GM10847 (cell line): ENCODE measurements around the gene CCM2.

Experiments used
- POLR2A ChIP-seq: IDR thresholded peaks from 2 replicates; pipeline ENCODE4 v1.6.1; 2011; ENCODE audit not compliant: insufficient read length; ENCODE audit errors: extremely low read depth

CCM2 gene

DNA sequence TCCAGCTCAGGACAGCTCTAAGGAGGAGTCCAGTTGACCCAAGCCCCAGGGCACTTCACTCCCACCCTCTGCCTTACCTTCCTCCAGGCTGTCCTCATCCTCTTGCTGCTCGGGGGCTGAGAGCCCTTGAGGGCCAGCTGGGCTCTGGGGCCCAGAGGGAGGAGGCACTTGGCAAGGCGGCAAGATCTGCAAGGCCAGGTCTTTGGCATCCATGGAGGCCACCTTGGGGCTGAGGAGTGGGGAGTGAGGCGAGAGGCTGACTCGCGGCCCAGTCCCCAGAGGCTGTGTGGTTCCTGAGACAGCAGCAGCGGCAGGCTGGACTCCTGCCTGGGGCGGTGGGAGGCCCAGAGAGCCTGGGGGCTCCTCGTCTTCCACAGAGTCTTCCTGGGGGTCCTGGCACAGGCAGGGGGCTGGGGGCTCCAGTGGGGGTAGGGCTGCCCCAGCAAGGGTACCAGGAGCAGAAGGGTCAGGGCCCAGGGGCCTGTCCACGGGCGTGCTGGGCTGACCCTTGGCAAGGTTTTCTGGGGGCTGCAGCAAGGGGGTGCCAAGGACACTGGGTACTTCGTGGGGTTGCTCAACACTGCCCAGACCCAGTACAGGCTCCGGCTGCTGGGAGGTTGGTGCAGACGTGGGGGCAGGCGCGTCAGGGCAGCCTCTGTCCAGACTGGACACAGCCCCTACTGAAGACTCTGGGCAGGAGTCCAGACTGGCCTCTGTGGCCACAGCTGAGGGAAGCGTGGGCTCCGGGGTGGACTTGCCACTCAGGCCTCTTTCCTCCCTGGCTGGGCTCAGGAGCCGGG lies 82.2 kb downstream of the CCM2 start:
- no peak for TF ChIP-seq POLR2A

DNA sequence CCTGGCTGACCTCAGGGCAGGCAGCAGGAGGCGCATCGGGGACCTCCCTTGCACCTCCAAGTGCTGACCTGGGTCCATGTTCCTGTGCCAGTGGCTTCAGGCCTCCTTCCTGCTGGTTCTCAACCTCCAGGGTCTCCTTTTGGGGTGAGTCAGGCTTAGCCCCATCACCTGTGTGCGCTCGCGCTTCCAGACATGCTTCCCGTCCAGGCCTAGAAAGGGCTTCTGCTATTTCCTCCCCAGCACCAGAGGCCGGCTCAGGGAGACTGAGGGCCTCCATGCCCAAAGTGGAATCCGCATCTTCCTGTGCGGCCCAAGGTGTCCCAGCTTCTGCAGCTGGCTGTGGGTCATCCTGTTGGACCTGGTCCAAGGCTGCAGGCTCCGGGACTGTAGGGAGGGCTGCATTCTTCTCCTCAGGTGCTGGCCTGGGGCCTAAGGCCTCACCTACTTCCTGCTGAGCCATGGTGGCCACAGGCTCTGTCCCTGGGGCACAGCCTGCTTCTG lies 82.9 kb downstream of the CCM2 start:
- no peak for TF ChIP-seq POLR2A

DNA sequence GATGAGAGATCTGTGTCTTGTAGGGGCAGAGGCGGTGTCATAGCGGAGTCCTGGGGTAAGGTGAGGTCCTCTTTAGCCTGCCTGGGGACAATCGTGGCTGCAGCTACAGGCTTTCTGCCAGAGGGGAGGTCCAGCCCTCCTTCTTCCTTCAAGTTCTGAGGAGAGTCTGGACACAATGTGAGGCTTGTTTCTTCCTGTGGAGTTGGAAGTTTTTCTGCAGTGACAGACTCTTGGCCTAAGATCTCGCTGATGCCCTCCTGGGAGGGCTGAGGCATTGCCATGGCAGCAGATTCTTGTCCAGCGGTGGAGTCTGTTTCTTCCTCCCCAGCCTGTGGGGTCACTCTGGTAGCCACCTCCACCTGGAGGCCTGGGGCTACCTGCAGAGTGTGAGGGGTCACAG lies 84.3 kb downstream of the CCM2 start:
- TF ChIP-seq POLR2A, result no peak

DNA sequence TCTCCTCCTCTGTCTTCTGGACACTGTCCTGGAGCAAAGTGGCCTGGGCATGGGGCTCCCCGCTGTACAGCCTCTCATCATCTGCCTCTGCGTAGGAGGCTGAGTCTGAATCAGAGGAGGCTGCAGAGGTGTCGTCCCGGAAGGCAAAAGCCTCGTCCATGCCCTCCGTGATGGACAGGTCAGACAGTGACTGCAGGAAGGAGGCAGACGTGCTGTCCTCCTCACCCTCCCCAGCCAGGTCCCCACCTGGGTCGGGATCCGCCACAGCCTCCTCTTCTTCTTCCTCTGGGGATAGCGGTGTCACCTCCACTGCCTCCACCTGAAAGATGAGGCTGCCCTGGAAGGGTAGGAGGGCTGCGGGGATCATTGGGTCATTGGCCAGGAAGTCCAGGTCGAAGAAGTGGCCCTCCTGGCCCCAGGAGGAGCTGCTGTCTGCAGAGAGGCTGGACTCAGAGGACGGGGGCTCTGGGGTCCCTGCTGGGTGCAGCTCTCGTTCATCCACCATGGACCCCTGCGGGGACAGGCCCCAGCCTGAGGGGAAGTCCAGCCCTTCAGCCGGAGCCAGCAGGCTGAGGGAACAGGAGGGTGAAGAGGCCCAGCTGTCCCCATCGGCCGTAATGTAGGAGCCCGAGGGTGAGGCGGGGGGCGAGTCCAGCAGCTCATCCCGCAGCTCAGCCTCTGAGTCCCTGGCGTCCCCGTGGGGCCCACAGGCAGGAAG lies 85.1 kb downstream of the CCM2 start:
- no peak for TF ChIP-seq POLR2A

DNA sequence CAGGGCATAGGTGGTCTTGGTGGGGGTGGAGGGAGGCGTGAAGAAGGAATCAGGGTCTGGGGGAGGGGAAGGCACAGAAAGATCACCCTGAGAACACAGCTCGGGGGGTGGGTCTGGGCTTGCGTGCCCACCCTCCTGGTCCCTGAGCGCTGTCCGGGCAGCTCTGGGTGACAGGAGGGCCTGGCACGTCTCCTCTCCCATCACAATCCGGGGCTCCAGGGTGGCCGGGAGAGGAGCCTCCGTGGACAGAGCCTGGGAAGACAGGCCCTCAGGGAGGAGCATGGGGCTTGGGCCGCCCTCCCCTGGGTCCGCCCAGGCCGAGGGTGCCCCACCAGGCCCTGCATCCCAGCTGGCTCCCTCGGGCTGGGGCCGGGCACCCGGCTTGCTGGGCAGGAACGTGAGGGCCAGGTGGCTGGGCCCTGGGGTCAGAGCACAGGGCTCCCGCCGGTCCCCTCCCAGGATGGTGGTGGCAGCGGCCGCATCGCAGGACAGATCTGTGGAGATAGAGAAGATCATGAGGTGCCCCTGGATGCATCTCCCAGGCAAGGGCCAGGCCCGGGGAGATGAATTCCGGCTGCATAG lies 85.7 kb downstream of the CCM2 start:
- TF ChIP-seq POLR2A, result no peak

DNA sequence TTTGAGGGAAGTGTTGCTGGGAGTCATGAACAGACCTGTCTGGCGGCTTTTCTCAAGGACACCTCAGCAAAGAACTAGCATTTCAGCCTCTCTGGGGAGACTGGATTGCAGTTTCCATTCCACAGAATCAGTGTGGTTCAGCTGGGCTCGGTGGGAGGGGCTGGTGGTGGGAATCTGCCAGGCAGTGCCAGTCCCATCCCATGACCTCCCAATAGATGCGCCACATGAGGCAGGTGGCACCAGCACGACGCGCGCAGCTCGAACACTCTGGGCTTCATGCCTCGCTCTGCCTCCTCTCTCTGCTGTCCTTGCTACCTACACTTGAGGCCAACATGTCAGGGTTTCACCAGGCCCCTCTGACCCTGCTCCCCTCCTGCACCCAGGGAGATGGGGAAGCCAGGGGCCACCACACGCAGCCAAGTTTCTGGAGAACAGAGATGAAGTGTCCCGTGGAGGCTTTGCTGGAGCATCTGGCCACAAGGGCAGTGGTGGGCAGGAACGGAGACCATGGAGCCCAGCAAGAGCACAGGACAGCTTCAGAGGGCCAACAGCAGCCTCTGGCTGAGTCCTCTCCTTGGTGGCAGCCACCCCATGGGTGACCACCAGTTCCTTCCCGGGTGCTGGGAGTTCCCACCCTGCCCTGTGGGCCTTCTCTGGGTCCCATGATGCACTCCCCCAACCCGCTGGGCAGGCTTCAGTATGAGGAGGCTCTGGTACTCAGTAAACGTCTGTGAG lies 86.5 kb downstream of the CCM2 start:
- TF ChIP-seq POLR2A, result no peak

DNA sequence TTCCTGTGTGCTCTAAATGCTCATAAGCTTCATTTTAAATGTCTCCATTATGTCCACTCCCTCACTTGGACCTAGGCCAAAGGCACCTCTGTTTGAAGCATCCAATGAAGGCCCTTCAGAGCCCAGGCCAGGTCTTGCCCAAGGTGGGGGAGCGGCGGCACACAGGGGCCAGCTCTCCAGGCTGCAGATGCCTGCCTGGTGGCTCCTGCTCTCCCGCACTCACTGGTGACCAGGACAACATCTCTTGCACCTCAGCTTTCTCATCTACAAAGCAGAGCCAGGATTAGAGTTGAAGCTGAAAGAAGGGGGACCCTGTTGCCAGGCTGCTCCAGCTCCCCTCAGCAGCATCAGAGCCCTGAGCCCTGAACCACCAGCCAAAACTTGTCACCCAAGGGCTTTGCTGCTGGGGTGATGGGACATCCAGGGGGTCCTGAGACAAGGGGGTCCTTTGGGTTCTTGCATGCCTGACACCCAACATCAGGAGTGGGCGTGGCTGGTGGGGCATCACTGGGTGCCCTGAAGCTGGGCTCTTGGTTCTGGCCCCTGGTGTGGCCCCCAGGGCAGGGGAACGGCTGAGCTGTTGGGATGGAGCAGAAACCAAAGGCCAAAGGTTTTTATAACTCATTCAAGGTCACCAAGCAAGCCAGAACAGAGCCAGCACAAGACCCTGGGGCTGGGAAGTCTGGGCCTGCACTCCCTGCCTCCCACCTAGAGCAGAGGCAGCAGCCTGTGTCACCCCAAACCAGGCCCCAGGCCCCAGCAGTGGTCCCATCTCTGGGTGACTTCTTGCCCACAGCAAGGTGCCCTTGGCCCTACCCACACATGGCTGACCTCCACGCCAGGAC lies 87.5 kb downstream of the CCM2 start:
- no peak for TF ChIP-seq POLR2A

DNA sequence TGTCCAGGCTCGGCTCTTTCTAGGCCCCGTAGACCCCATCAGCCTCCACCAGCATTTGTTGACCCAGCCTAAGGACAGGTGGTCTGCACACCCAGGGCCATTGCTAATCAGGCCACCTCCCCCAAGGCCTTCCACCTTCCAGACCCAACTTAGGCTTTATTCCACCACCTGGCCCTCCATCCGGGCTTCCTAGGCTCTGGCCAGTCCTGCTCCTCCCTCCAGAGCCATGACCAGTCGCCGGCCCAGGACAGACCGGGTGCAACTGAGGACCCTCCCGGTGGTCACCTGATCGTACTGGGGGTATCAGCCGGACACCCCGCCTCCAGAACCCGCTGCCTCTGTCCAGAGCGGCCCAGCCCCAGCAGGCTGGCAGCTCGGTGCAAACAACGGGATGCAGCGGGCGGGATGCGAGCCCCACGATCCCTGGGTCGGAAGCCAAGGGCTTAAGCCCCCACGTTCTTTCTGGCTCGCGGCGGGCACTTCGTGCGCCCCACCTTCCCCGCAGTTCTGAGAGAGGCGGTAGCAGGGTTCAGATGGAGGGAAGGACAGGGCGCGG lies 88.2 kb downstream of the CCM2 start:
- no peak for TF ChIP-seq POLR2A

DNA sequence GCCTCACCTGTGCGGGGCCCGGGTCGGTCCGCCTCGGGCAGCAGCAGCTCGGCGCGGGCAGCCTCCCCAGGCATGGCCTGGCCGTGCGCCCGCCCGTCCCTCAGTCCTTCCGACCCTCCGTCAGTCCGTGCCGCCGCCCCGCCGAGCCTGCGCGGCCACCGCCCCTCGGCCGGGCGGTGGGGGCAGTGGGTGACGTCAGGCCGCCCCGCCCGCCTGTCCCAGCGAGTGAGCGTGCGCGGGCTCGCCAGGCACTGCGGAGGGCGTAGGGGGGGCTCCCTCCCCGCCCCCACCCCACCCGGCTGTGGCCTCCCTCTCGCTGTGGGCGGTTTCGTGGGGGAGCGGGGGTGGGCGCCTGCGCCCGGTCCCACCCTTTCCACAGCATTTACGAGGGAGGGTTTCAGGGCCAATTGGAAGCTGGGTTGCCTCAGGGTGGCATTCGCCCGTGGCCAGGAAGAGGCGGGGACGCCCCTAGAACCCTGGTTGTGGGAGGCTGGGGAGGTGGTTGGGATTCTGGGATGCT lies 88.9 kb downstream of the CCM2 start, which contains the start of gene NACAD:
NACAD (minus strand) TSS at position 149 of the 520 bp plus-strand sequence; CDS start at position 74, 75 bp downstream.
- no peak for TF ChIP-seq POLR2A

DNA sequence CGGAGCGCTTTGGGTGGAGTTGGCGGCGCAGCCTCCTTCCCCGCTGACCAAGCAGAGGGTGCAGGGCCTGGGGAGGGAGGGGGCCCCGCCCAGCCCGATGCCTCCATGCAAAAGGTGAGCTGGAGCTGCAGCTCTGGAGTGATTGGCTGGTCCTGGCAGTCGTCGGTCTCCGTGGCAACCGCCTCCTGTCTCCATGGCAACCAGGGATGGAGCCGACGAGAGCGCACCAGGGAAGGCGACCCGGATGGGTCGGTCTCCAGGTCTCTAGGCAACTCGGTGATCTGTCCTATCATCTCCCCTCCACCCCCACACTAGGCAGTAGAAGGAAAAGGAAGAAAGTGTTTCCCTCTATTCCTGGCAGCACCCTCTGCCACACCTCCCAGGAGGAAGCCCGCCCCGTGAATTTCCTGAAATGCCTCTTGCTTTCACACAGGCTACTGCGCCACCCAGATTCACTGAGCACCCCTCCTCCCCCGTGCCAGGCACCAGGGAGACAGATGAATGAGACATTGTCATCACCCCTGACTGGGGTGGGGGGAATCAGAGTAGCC lies 89.4 kb downstream of the CCM2 start:
- no peak for TF ChIP-seq POLR2A

DNA sequence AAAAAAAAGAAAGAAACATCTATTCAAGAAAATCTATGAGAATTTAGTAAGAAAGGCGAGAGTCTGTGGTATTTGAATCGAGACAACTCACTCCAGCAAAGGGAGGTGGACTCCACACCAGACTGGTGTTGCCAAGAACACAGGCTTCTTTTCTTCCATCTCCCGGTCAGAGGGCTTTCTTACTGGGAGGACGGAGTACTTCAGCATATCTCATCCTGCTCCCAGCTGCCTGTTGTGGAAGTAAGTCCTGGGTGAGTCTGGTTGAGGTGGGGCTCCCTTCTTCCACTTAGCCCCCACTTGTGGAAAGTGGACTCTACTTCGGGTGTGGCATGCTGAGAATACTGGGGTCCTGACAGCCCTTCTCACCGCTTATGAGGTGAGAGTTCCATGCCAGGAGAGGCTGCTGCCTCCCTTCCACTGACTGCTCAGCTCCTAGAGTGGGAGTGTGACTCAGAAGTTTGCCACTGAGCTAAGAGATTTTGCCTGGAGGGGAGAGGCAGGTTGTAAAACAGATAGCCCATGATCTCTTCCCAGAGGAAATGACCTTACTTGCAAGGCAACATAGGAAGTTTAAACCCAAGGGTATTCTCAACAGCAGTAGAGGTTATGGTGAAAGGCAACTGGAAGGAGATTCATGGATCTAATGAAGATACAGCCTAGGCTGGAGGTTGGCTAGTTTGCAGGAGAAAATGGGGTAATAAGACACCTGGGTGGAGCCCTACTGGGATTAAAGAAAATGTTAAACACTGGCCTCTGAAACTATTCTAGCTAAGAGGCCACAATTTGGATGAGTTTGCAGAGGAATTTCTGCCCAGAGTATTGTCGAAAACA lies 92.3 kb downstream of the CCM2 start:
- no peak for TF ChIP-seq POLR2A

DNA sequence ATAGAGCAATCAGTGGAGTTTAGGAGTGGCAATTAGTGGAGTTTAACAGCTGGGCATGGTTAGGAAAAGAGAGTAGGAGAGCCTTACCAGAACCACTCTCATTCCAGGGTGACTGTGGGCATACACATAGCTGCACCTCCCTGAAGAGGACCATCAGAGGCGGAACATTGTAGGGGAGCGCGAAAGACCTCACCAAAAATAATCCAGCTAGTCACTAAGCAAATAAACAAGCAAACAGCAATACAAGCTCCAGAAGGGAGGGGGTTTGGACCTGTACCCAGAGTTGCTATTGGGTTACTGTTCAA lies 92.9 kb downstream of the CCM2 start:
- no peak for TF ChIP-seq POLR2A
